ENCODE results near the gene CCDC85C.

DNA sequence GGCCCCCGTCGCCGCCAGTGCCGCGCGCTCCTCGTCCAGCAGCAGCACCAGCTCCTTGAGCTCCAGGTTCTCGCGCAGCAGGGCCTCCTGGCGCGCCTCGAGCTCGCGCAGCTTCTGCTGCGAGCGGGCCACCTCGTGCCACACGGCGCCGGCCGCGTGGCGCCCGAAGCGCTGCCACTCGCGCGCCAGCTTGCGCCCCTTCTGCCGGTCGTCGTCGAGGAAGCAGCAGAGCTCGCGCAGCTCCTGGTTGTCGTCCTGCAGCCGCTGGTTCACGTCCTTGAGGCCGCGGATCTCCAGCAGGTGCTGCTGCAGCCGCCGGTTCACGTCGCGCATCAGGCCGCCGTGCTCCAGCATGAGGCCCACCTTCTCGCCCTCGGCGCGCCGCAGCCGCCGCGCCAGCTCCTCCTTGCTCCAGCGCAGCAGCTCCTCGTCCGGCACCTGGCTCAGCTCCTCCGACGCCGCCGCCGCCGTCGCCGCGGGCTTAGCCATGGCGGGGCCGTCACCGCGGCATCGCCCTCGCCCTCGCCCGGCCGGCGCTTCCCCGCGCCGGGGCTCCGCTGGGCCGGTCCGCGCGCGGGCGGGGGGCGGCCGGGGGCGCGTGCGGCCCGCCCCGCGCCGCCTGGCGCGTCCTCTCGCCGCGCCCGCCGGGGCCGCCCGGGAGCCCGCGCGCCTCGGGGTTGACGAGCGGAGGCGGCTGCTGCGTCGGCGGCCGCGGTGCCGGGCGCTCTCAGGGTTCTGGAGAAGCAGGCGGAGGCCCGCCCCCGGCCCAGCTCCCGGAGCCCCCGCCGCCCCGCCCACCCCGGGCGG is at the start of gene CCDC85C:
- TF ChIP-seq, protein P1, sequence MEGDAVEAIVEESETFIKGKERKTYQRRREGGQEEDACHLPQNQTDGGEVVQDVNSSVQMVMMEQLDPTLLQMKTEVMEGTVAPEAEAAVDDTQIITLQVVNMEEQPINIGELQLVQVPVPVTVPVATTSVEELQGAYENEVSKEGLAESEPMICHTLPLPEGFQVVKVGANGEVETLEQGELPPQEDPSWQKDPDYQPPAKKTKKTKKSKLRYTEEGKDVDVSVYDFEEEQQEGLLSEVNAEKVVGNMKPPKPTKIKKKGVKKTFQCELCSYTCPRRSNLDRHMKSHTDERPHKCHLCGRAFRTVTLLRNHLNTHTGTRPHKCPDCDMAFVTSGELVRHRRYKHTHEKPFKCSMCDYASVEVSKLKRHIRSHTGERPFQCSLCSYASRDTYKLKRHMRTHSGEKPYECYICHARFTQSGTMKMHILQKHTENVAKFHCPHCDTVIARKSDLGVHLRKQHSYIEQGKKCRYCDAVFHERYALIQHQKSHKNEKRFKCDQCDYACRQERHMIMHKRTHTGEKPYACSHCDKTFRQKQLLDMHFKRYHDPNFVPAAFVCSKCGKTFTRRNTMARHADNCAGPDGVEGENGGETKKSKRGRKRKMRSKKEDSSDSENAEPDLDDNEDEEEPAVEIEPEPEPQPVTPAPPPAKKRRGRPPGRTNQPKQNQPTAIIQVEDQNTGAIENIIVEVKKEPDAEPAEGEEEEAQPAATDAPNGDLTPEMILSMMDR (conservative IDR thresholded peaks at IDR 0.05; ENCODE audit: low read length): no peak
- no peak for TF ChIP-seq EZH2phosphoT487 (IDR thresholded peaks at IDR 0.05; ENCODE audit: borderline replicate concordance, low read depth, low read length)

Measured in OCI-LY7 (cell line).